Lower leg skin (tissue), 3 donors: Measurements from ENCODE around the gene ARHGAP10.

ENCODE experiments used
- CTCF ChIP-seq, 3 donors: fragments of 450-650 bp; IDR thresholded peaks; one replicate each; pipeline ENCODE4 v1.5.1; 2016; ENCODE audit warnings: antibody characterized with exemption in 3 of 3, mild to moderate bottlenecking in 3 of 3, moderate library complexity in 2 of 3
- POLR2A ChIP-seq, 2 donors: fragments of 450-650 bp; IDR thresholded peaks; one replicate each; pipeline ENCODE4 v1.6.1; 2016 to 2017; ENCODE audit warnings: antibody characterized with exemption in 2 of 2, mild to moderate bottlenecking in 1 of 2, moderate library complexity in 1 of 2

DNA sequence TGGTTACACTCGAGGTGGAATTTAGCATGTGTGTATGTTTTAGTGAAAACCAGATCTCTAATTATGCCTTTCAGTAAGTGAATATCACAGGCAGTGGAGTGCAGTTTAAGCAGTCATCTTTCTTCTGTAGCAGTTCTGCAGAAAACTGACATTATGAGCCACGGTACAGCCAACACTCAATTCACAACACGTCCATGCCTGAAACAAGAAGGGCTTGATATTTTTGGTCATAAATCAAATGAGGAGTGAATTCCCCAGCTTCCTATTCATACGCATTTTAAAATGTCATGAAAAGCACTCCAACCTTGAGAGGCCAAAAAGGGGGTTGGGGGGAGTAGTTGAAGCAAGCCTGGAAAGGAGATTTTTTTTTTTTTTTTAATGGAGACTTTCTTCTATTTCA is 316.7 kb downstream of the ARHGAP10 start:
- TF ChIP-seq CTCF (IDR thresholded peaks at IDR 0.05) (no peak), POLR2A (IDR thresholded peaks at IDR 0.05) (no peak)
